ENCODE data around the gene MYL7. TPM values are rescaled to one million over a fixed set of nuclear protein-coding genes. Genes with fewer than 3 reads are reported as not detected.
"Not testable (repeated sequence)": the region's sequence is repeated elsewhere in the genome, so short reads cannot be mapped to it uniquely, and the experiment has no call there.

The MYL7 gene
- total RNA-seq, 1 donor from 2014 or later: 2,865 TPM

GRCh38 chr7:44140341-44140740, 791 bp downstream of the MYL7 start:
- no peak for ATAC-seq
- intact Hi-C loops (cut with micrococcal nuclease): no loop called here
- DNase-seq: no peak

GRCh38 chr7:44139311-44140010, 1.7 kb downstream of the MYL7 start:
- DNase-seq: no peak
- intact Hi-C loops (cut with micrococcal nuclease): no loop called here
- ATAC-seq: no peak

GRCh38 chr7:44138698-44139097, 2.4 kb downstream of the MYL7 start:
- DNase-seq: no peak
- ATAC-seq: no peak
- intact Hi-C loops (cut with micrococcal nuclease): no loop called here

GRCh38 chr7:44136731-44137130, 4.4 kb downstream of the MYL7 start:
- DNase-seq (no peak), ATAC-seq (no peak)
- intact Hi-C loops (cut with micrococcal nuclease): no loop called here

GRCh38 chr7:44134943-44135628, 6.0 kb downstream of the MYL7 start:
- DNase-seq: peak; percentile 68
- peak; percentile 24 for ATAC-seq
- intact Hi-C loops (cut with micrococcal nuclease): no loop called here

GRCh38 chr7:44133295-44133694, 7.8 kb downstream of the MYL7 start:
- ATAC-seq (no peak), DNase-seq (no peak)
- intact Hi-C loops (cut with micrococcal nuclease): no loop called here

GRCh38 chr7:44132039-44132438, 9.1 kb downstream of the MYL7 start:
- intact Hi-C loops (cut with micrococcal nuclease): no loop called here
- ATAC-seq (peak; percentile 82), DNase-seq (peak; percentile 78)

GRCh38 chr7:44131173-44132029, 9.7 kb downstream of the MYL7 start:
- intact Hi-C loops (cut with micrococcal nuclease): no loop called here
- DNase-seq: peak; percentile 48
- ATAC-seq: peak; percentile 70

- ATAC-seq (peak; percentile 47), DNase-seq (peak; percentile 34)
- intact Hi-C loops (cut with micrococcal nuclease): no loop called here
Observed at GRCh38 chr7:44128721-44129582, 12.2 kb downstream of the MYL7 start.

- DNase-seq (no peak), ATAC-seq (no peak)
- intact Hi-C loops (cut with micrococcal nuclease): no loop called here
Observed at GRCh38 chr7:44127161-44127560, 14.0 kb downstream of the MYL7 start.

GRCh38 chr7:44126574-44126973, 14.6 kb downstream of the MYL7 start:
- ATAC-seq; intact Hi-C loops (cut with micrococcal nuclease); DNase-seq: not testable (repeated sequence)

- intact Hi-C loops (cut with micrococcal nuclease): no loop called here
- no peak for ATAC-seq
- DNase-seq: no peak
Observed at GRCh38 chr7:44124822-44125202, 16.3 kb downstream of the MYL7 start.

- intact Hi-C loops (cut with micrococcal nuclease): no loop called here
- ATAC-seq (peak; percentile 99), DNase-seq (peak; percentile 99)
Observed at GRCh38 chr7:44123190-44124003, 17.7 kb downstream of the MYL7 start, which contains the start of gene POLD2. POLD2 (minus strand) TSS chr7:44123548; CDS start chr7:44122053, 1,495 bp downstream.

- DNase-seq (no peak), ATAC-seq (no peak)
- intact Hi-C loops (cut with micrococcal nuclease): no loop called here
Observed at GRCh38 chr7:44122529-44122928, 18.6 kb downstream of the MYL7 start.

GRCh38 chr7:44121761-44122420, 19.2 kb downstream of the MYL7 start:
- intact Hi-C loops (cut with micrococcal nuclease): no loop called here
- no peak for ATAC-seq
- DNase-seq: no peak

- ATAC-seq (no peak), DNase-seq (no peak)
- intact Hi-C loops (cut with micrococcal nuclease): no loop called here
Observed at GRCh38 chr7:44120395-44120794, 20.7 kb downstream of the MYL7 start.

- ATAC-seq: no peak
- intact Hi-C loops (cut with micrococcal nuclease): no loop called here
- DNase-seq: no peak
Observed at GRCh38 chr7:44119829-44120380, 21.2 kb downstream of the MYL7 start.

Data from left ventricle myocardium superior (tissue), 1 donor.